Heart left ventricle (tissue), 13 donors: ENCODE results near the gene PTMS.

Experiments
- POLR2A ChIP-seq, 2 donors: fragments of 450-650 bp; IDR thresholded peaks; one replicate each; pipeline ENCODE4 v1.6.1; 2017; ENCODE audit warnings: antibody characterized with exemption in 2 of 2, mild to moderate bottlenecking in 2 of 2, moderate library complexity in 2 of 2
- TF ChIP-seq, protein P1 (sequence below), 12 donors: fragments of 200-600 bp; sonication (generic) in 4 of 12; IDR thresholded peaks; one replicate each; pipeline versions ENCODE4 v1.5.0 to v1.8.0; 2018 to 2022; ENCODE audit warnings: antibody characterized with exemption in 12 of 12, mild to moderate bottlenecking in 5 of 12
- donor health status: ischemic (EF 13 %, LVEDD 7.1; RV severe dilation, severe dysfunction).
- donor health status: DM: no; HTN: yes; CAD: no.
- donor health status: DM: no; HTN: no; CAD: no.
- donor health status: ischemic (EF 25% LVEDD 6.9; RV normal size, moderate dysfunction).
- donor health status: ischemic (EF 25% LVEDD 5.7; RV mildly dilated, moderate dysfunction).
- donor health status: ischemic (EF 35%, LVEDD 5.7; RV mildly dilated, moderate dysfunction).
- donor health status: nonischemic (EF 11% LVEDD 7.7; RV severe dilation, severe dysfunction).
- donor health status: DM: yes; HTN: yes; CAD: no.
- donor health status: PGD.
- donor health status: ischemic (EF 29% LVEDD 5.4; RV normal size, mild dysfunction).
- donor health status: nonischemic (EF 23%, LVEDD 6.1; RV moderate dilation, normal function).

DNA sequence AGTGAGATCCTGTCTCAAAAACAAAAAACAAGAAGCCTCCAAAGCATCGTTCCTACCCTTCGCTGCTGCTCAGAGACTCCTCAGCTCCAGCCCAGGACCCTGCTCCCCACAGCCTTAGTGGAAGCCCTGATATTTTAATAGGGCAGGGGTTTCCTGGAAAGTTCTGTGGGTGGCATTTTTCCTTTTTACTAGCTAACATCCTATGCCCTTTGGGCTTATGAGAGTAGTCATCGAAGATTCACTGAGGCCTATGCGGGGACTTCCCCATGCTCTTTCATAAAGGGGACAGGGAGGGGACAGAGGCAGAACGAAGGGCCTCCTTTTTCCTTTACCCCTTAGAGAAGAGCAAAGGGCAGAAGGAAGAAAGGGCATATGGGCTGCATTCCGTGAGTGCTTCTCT, 14.4 kb downstream of the PTMS start:
- TF ChIP-seq, protein P1, sequence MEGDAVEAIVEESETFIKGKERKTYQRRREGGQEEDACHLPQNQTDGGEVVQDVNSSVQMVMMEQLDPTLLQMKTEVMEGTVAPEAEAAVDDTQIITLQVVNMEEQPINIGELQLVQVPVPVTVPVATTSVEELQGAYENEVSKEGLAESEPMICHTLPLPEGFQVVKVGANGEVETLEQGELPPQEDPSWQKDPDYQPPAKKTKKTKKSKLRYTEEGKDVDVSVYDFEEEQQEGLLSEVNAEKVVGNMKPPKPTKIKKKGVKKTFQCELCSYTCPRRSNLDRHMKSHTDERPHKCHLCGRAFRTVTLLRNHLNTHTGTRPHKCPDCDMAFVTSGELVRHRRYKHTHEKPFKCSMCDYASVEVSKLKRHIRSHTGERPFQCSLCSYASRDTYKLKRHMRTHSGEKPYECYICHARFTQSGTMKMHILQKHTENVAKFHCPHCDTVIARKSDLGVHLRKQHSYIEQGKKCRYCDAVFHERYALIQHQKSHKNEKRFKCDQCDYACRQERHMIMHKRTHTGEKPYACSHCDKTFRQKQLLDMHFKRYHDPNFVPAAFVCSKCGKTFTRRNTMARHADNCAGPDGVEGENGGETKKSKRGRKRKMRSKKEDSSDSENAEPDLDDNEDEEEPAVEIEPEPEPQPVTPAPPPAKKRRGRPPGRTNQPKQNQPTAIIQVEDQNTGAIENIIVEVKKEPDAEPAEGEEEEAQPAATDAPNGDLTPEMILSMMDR (IDR thresholded peaks at IDR 0.05) = no peak
- no peak for TF ChIP-seq POLR2A (IDR thresholded peaks at IDR 0.05)
